ENCODE measurements around the gene PATE4. TPM values are rescaled to one million over a fixed set of nuclear protein-coding genes. Genes with fewer than 3 reads are reported as not detected.

PATE4 gene
- total RNA-seq, 1 donor from 2014 or later: not detected

- Histone ChIP-seq H3K36me3 (no peaks in the 10 kb centered on the region), H3K9me3 (replicated peaks) (peaks cover 93% of the 10 kb centered on the region), H3K4me1 (no peaks in the 10 kb centered on the region), H3K27ac (replicated peaks) (no peak overlapping the region), H3K27me3 (ENCODE audit: low read depth) (no peaks in the 10 kb centered on the region), H3K4me3 (no peak overlapping the region)
- no peak for DNase-seq
- intact Hi-C loops (cut with micrococcal nuclease): no loop called here
- TF ChIP-seq CTCF (IDR thresholded peaks at IDR 0.05; ENCODE audit: borderline replicate concordance): no peak
Measured at GRCh38 chr11:125799808-125800207, 33.3 kb upstream of the PATE4 start.

- no peaks in the 10 kb centered on the region for H3K36me3 ChIP-seq
- H3K4me1 ChIP-seq: no peaks in the 10 kb centered on the region
- no peak for DNase-seq
- no peak overlapping the region for H3K4me3 ChIP-seq
- H3K27me3 ChIP-seq (ENCODE audit: low read depth): no peaks in the 10 kb centered on the region
- intact Hi-C loops (cut with micrococcal nuclease): no loop called here
- peaks cover 67% of the 10 kb centered on the region for H3K9me3 ChIP-seq (replicated peaks)
- TF ChIP-seq CTCF (IDR thresholded peaks at IDR 0.05; ENCODE audit: borderline replicate concordance): no peak
- H3K27ac ChIP-seq (replicated peaks): no peak overlapping the region
Measured at GRCh38 chr11:125802387-125802786, 30.7 kb upstream of the PATE4 start.

- H3K27me3 ChIP-seq (ENCODE audit: low read depth): no peaks in the 10 kb centered on the region
- no peak overlapping the region for H3K4me3 ChIP-seq
- H3K9me3 ChIP-seq (replicated peaks): peaks cover 61% of the 10 kb centered on the region
- no peak for DNase-seq
- no peaks in the 10 kb centered on the region for H3K4me1 ChIP-seq
- H3K27ac ChIP-seq (replicated peaks): no peak overlapping the region
- H3K36me3 ChIP-seq: no peaks in the 10 kb centered on the region
- intact Hi-C loops (cut with micrococcal nuclease): no loop called here
- TF ChIP-seq CTCF (IDR thresholded peaks at IDR 0.05; ENCODE audit: borderline replicate concordance): no peak
Measured at GRCh38 chr11:125807909-125808308, 25.2 kb upstream of the PATE4 start.

- intact Hi-C loops (cut with micrococcal nuclease): no loop called here
- peaks cover 17% of the 10 kb centered on the region for H3K9me3 ChIP-seq (replicated peaks)
- H3K27ac ChIP-seq (replicated peaks): no peak overlapping the region
- H3K27me3 ChIP-seq (ENCODE audit: low read depth): no peaks in the 10 kb centered on the region
- H3K4me3 ChIP-seq: no peak overlapping the region
- no peak for DNase-seq
- no peak for TF ChIP-seq CTCF (IDR thresholded peaks at IDR 0.05; ENCODE audit: borderline replicate concordance)
- no peaks in the 10 kb centered on the region for H3K36me3 ChIP-seq
- H3K4me1 ChIP-seq: no peaks in the 10 kb centered on the region
Measured at GRCh38 chr11:125835748-125836147, 2.6 kb downstream of the PATE4 start.

GRCh38 chr11:125842321-125842948 lies 9.3 kb downstream of the PATE4 start:
- intact Hi-C loops (cut with micrococcal nuclease): no loop called here
- no peak overlapping the region for H3K4me3 ChIP-seq
- TF ChIP-seq CTCF (IDR thresholded peaks at IDR 0.05; ENCODE audit: borderline replicate concordance): no peak
- no peaks in the 10 kb centered on the region for H3K4me1 ChIP-seq
- no peak for DNase-seq
- no peaks in the 10 kb centered on the region for H3K27me3 ChIP-seq (ENCODE audit: low read depth)
- H3K27ac ChIP-seq (replicated peaks): no peak overlapping the region
- H3K9me3 ChIP-seq (replicated peaks): peaks cover 24% of the 10 kb centered on the region
- H3K36me3 ChIP-seq: no peaks in the 10 kb centered on the region
